Ovary (tissue), 9 donors: ENCODE results near the gene SCLT1. TPM values are rescaled to one million over a fixed set of nuclear protein-coding genes. Genes with fewer than 3 reads are reported as not detected.

Experiments used
- DNase-seq, 5 donors: peaks; one replicate each; pipeline ENCODE4 v3.0.0-alpha.2; 2019 to 2020
- H3K27ac ChIP-seq, 2 donors: fragments of 200-600 bp; one replicate each; pipeline versions ENCODE4 v1.5.1 to v1.8.0; 2019 to 2022
- H3K27me3 ChIP-seq: fragments of 200-600 bp; one replicate; pipeline ENCODE4 v1.8.0; 2022
- H3K36me3 ChIP-seq: fragments of 200-600 bp; sonication (generic); one replicate; pipeline ENCODE4 v1.5.1; 2019
- H3K4me1 ChIP-seq: one replicate; pipeline ENCODE4 v1.8.1; 2013; ENCODE audit warnings: mild to moderate bottlenecking, moderate library complexity; ENCODE audit not compliant: insufficient read depth
- H3K4me3 ChIP-seq: fragments of 200-600 bp; sonication (generic); one replicate; pipeline ENCODE4 v1.5.1; 2017
- H3K9me3 ChIP-seq, 2 donors: fragments of 200-600 bp in 1 of 2; sonication (generic) in 1 of 2; one replicate each; pipeline versions ENCODE4 v1.5.1 to v1.8.1; 2013 to 2019; ENCODE audit warnings: mild to moderate bottlenecking in 1 of 2, moderate library complexity in 1 of 2
- CTCF ChIP-seq, 3 donors: fragments of 450-650 bp in 2 of 3; fragments of 200-600 bp in 1 of 3; IDR thresholded peaks; one replicate each; pipeline versions ENCODE4 v1.5.1 to v1.8.0; 2016 to 2022; ENCODE audit warnings: antibody characterized with exemption in 3 of 3, mild to moderate bottlenecking in 1 of 3
- EP300 ChIP-seq: sonication (generic); formaldehyde crosslinking; IDR thresholded peaks from one replicate; pipeline ENCODE4 v1.6.1; 2017; ENCODE audit warnings: antibody characterized with exemption
- POLR2A ChIP-seq: fragments of 450-650 bp; IDR thresholded peaks from one replicate; pipeline ENCODE4 v1.6.1; 2017; ENCODE audit warnings: antibody characterized with exemption, mild to moderate bottlenecking, moderate library complexity
- WGBS, 3 donors: extraction: QIAGEN DNeasy Blood & Tissue Kit in 1 of 3; methylation state at CpG; one replicate each; pipeline versions ENCODE4 v1.1.5 to v1.1.7; 2013 to 2017; 5-methylcytosine and 5-hydroxymethylcytosine counted together
- intact Hi-C, 4 donors: fragments of 100-400 bp; cut with DNase I; formaldehyde crosslinking; loops; one replicate each; pipeline versions ENCODE4 v1.11.0 to v1.15.1; 2022 to 2023
- polyA plus RNA-seq, 2 donors: library from polyadenylated mRNA; stranded (reverse); fragments of 200-250 nt in 1 of 2; fragments of 350-450 nt in 1 of 2; fragmentation: Illumina TruSeq in 1 of 2; extraction: RNeasy Lipid Tissue Mini Kit (QIAGEN cat#74804) in 1 of 2; gene quantifications; one replicate each; pipeline ENCODE4 v1.2.3, GENCODE V29; 2013 to 2014
- total RNA-seq, 7 donors: library from RNA; depleted of rRNA in 2 of 7; stranded (reverse); fragments of >200 nt in 2 of 7; fragmentation: NEBNext Ultra II Directional in 3 of 7; extraction: Animal tissue kit (Norgen Biotek cat#: 25700) in 3 of 7; gene quantifications; one replicate each; pipeline versions ENCODE4 v1.1.0 to v1.2.4, GENCODE V29; 2016 to 2023
- donor health status: DM: no; HTN: no; CAD: no; lungs with moderate emphysema.
- donor health status: DM: no; HTN: no; CAD: no.
- donor health status: Bipolar disorder and iron deficiency.
- donor health status: DM: yes; HTN: yes; CAD: no.
- donor health status: DM: no; HTN: no; CAD: no.
- donor health status: DM: yes; HTN: yes; CAD: no.

SCLT1 gene
- total and polyA plus RNA-seq, 9 donors: 4.5 to 24.0 (median 15.3) TPM

- Histone ChIP-seq H3K36me3 (no peaks in the 10 kb centered on the region), H3K27me3 (no peaks in the 10 kb centered on the region), H3K9me3 (no peaks in the 10 kb centered on the region), H3K4me1 (peaks cover 7% of the 10 kb centered on the region), H3K4me3 (no peak overlapping the region), H3K27ac (no peak overlapping the region)
- DNase-seq: no peak
- intact Hi-C loops: loop anchor here (2.0 to 10.0 kb wide), 8 partner anchors 47 to 667 kb away; no protein-coding TSS in a partner anchor
- WGBS, 3 donors: 92 to 94% (median 93%) methylated on average over 13 of the region's 13 CpGs
- TF ChIP-seq POLR2A: no peak
- TF ChIP-seq EP300: no peak
- TF ChIP-seq CTCF (IDR thresholded peaks at IDR 0.05): no peak
These were observed 231.4 kb downstream of the SCLT1 start for GRCh38 chr4:128861856-128862518.

GRCh38 chr4:128859887-128860677, 233.3 kb downstream of the SCLT1 start:
- H3K27me3 ChIP-seq: no peaks in the 10 kb centered on the region
- H3K9me3 ChIP-seq: no peaks in the 10 kb centered on the region
- peaks cover 7% of the 10 kb centered on the region for H3K4me1 ChIP-seq
- no peak for DNase-seq
- H3K4me3 ChIP-seq: no peak overlapping the region
- no peak overlapping the region for H3K27ac ChIP-seq
- intact Hi-C loops: loop anchor here (5.0 to 10.0 kb wide), 8 partner anchors 45 to 665 kb away; no protein-coding TSS in a partner anchor
- H3K36me3 ChIP-seq: no peaks in the 10 kb centered on the region
- no peak for TF ChIP-seq CTCF (IDR thresholded peaks at IDR 0.05)
- TF ChIP-seq POLR2A: no peak
- TF ChIP-seq EP300: no peak
- WGBS, 3 donors: 33 to 35% (median 34%) methylated on average over 6 of the region's 6 CpGs

GRCh38 chr4:128858879-128859671, 234.3 kb downstream of the SCLT1 start:
- intact Hi-C loops: loop anchor here in 1 of 4 donors (10.0 kb wide), 1 partner anchor 204 kb away; no protein-coding TSS in a partner anchor
- TF ChIP-seq EP300: no peak
- no peak for TF ChIP-seq POLR2A
- TF ChIP-seq CTCF (IDR thresholded peaks at IDR 0.05): no peak
- no peaks in the 10 kb centered on the region for H3K27me3 ChIP-seq
- H3K4me1 ChIP-seq: peaks cover 7% of the 10 kb centered on the region
- no peak overlapping the region for H3K4me3 ChIP-seq
- H3K27ac ChIP-seq: no peak overlapping the region
- no peaks in the 10 kb centered on the region for H3K9me3 ChIP-seq
- 37 to 50% (median 41%) methylated on average over 18 of the region's 18 CpGs for WGBS, 3 donors
- peak; percentile 54 to 70 (median 59) for DNase-seq
- H3K36me3 ChIP-seq: no peaks in the 10 kb centered on the region

- WGBS, 3 donors: 98 to 100% (median 98%) methylated on average over 2 of the region's 2 CpGs
- Histone ChIP-seq H3K36me3 (no peaks in the 10 kb centered on the region), H3K4me3 (no peak overlapping the region)
These were observed 237.1 kb downstream of the SCLT1 start for GRCh38 chr4:128856246-128856645.

More at GRCh38 chr4:128856246-128856645, 237.1 kb downstream of the SCLT1 start:
- H3K9me3 ChIP-seq: no peaks in the 10 kb centered on the region
- no peak overlapping the region for H3K27ac ChIP-seq
- H3K27me3 ChIP-seq: no peaks in the 10 kb centered on the region
- peaks cover 7% of the 10 kb centered on the region for H3K4me1 ChIP-seq
- no peak for DNase-seq
- intact Hi-C loops: loop anchor here in 1 of 4 donors (10.0 kb wide), 1 partner anchor 201 kb away; no protein-coding TSS in a partner anchor
- TF ChIP-seq POLR2A: no peak
- no peak for TF ChIP-seq EP300
- no peak for TF ChIP-seq CTCF (IDR thresholded peaks at IDR 0.05)
